Renal cortex interstitium (tissue), 11 donors: Measurements from ENCODE around the gene SLC9A4. TPM values are rescaled to one million over a fixed set of nuclear protein-coding genes. Genes with fewer than 3 reads are reported as not detected.

Experiments
- DNase-seq, 11 donors: peaks; one replicate each; pipeline ENCODE4 v3.0.0-alpha.2; 2013; ENCODE audit warnings: low read depth in 9 of 11, low spot score in 4 of 11; ENCODE audit errors: extremely low read depth in 1 of 11
- polyA plus RNA-seq, 3 donors: library from polyadenylated mRNA; unstranded; fragments of 120-200 nt; gene quantifications; one replicate each; pipeline ENCODE4 v1.2.1, GENCODE V29; 2013; ENCODE audit not compliant: insufficient read length in 3 of 3

Gene SLC9A4
- polyA plus RNA-seq, 3 donors, result 5.4 to 8.2 (median 5.9) TPM

DNA sequence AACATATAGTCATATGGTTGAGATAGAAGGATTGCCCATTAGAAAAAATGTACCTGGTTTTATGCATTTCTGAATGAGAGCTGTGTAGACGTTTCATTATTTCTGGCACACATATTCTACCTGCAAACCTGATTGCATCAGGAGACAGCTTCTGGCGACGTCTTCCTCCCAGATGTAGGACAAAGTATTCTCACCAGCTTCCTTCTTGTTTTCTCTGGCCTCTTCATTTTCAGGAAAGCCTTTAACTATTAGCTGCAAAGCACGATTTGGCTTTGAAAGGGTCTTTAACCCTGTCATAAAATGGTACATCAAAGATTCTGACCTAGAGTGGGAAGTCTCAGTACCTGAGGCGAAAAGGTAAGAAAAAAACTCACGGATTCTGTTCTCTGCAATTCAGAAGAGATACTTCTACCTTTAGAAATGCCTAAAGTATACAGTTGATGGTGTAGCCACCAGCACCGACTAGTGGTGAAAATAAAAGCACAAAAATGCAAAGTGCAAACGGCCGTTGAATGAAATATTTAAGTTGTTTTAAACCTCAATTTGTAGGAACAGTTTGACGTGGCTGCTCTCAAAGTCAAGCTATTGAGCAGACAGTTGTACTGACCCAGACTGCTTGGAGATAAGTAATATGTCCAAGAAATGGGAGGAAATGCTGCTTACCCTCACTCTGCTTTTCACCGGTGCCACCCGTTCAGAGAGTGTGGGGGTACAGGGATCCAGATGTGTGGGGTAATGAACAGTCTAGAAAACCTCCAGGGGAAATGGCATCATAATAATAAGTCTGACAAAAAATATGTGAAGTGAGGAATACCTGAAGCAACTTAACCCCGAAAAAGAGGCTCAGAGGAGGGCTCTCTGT, 29.8 kb upstream of the SLC9A4 start:
- peak in 7 of 11 donors; percentile 5 to 32 (median 17) for DNase-seq

DNA sequence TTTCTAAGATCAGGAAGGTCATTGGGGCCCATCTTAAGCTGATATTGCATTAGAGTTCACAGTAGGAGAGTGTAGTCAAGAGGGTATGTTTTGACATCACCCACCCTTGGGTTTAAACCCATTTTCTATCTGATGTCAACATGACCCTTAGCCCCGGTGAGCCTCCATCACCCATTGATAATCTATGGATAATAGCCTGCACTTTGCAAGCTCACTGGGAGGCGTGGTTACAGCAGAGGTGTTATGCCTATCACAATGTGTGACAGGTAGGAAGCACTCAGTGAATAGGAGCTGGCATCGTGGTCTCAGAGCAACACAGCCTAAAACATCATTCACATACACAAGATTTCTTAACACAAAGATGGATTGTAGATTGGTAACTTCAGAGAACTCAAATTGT, 28.8 kb upstream of the SLC9A4 start:
- DNase-seq, result no peak

DNA sequence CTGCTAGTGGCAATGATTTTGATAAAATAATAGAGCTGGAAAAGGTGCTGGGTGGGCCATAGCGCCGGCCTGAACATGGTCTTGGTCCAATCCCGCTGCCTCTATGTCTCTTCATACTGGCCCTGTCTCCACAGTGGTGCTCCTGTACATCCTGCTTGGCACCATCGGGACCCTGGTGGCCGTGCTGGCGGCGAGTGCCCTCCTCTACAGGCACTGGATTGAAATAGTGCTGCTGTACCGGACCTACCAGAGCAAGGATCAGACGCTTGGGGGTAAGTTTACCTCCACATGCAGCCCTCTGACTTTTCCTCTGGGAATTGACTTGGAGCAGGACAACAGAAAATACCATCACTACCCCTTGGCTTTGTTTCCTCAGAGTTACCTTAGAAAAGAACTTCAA, 26.1 kb upstream of the SLC9A4 start:
- no peak for DNase-seq

- DNase-seq, result peak in 5 of 11 donors; percentile 11 to 26 (median 18)
Measured at GRCh38 chr2:102449370-102449974, 23.6 kb upstream of the SLC9A4 start.

DNA sequence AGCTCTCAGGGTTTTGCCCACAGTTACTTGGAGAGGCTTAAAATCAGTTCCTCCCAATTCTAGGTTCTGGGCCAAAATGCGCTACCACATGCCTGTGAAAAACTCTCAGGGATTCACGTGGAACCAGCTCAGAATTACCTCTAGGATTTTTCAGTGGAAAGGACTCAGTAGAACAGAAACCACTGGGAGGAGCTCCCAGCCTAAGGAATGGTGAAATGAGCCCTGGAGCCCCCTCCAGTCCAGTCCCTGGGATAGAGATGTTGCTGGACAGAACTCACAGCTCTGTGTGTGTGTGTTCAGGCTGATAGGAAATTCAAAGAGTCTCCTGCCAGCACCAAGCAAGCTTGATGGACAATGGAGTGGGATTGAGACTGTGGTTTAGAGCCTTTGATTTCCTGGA, 21.1 kb upstream of the SLC9A4 start:
- no peak for DNase-seq

- DNase-seq, result no peak
Measured at GRCh38 chr2:102453501-102453900, 19.5 kb upstream of the SLC9A4 start.

GRCh38 chr2:102455061-102455670, 17.9 kb upstream of the SLC9A4 start:
- no peak for DNase-seq

DNA sequence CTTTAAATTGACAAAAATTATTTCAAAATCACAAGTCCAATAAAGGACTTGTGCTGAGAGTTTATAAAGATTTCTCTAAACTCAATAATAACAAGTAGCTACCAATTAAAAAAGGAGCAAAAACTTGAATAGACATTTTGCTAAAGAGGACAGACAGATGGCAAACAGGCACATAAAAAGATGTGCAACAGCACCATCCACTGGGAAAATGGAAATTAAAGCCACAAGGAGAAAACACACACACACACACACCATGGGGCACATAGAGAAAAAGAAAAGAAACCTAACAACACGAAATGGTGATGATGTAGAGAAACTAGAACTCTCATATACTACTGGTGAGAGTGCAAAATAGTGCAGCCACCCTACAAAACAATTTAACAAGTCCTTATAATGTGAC, 12.6 kb upstream of the SLC9A4 start:
- no peak for DNase-seq

GRCh38 chr2:102461188-102461587, 11.8 kb upstream of the SLC9A4 start:
- DNase-seq, result no peak

DNA sequence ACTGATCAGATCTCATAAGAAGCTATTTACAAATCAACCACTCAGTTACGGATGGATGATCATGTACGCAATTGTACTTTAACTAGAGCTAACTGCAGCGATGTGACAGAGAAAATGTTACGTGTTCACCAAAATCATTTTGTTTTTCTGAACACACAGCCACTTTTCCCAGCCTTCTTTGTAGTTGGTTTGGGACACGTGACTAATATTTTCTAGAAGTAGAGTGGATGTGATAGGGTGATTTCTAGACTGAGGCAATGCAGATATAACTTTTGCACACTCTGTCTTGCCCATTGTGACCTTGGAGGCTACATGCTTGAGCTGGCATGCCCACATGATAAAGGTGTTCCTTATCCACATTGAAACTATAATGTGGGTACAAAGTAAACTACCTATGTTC, 9.9 kb upstream of the SLC9A4 start:
- DNase-seq, result no peak

- DNase-seq, result no peak
Measured at GRCh38 chr2:102470168-102470567, 2.9 kb upstream of the SLC9A4 start.

DNA sequence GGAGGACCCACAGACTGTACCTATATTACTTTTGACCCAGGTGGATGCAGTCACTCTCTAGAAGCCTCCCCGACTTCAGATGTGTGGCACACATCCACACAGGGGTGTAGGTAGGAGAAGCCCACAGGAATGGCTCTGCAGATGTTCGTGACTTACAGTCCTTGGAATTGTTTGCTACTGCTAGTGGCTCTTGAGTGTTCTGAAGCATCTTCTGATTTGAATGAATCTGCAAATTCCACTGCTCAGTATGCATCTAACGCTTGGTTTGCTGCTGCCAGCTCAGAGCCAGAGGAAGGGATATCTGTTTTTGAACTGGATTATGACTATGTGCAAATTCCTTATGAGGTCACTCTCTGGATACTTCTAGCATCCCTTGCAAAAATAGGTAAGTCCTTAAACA, 605 bp downstream of the SLC9A4 start:
- no peak for DNase-seq

DNA sequence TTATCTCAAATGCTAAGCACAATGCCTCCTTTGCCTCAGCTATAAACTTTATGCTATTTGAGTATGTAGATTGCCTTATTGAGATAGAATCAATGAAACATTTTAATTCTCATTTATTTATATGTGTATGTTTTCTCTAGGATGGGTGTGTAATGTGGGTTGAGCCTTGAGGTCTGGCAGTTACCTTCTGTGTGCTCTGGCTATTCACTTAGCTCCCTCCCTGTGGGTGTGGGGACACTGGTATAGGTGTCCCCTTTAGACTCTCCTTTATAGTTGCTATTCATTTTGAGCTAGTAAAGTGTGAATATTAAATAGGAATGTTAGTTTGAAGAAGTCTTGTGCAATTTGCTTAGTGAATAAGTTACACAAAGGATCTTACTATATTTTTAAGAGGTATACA, 1.8 kb downstream of the SLC9A4 start:
- DNase-seq, result no peak

DNA sequence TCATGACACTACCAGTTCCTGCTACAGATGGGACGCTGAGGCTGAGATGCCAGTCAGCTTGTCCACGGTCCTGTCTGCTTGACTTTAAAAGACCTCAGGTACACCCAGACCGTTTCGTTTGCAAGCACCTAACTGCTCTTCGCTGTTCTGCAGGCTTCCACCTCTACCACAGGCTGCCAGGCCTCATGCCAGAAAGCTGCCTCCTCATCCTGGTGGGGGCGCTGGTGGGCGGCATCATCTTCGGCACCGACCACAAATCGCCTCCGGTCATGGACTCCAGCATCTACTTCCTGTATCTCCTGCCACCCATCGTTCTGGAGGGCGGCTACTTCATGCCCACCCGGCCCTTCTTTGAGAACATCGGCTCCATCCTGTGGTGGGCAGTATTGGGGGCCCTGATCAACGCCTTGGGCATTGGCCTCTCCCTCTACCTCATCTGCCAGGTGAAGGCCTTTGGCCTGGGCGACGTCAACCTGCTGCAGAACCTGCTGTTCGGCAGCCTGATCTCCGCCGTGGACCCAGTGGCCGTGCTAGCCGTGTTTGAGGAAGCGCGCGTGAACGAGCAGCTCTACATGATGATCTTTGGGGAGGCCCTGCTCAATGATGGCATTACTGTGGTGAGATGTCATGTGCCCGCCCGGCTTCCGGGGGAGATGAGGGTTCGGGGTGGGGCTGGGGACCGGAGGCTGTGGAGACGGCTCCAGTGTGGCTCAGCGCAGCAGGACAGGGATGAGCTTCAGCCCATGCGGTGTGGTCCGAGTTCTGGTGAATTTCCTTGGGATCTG, 5.9 kb downstream of the SLC9A4 start:
- no peak for DNase-seq

GRCh38 chr2:102480285-102481195, 7.5 kb downstream of the SLC9A4 start:
- no peak for DNase-seq

GRCh38 chr2:102481931-102482330, 8.9 kb downstream of the SLC9A4 start:
- no peak for DNase-seq

- no peak for DNase-seq
Measured at GRCh38 chr2:102483086-102483485, 10.1 kb downstream of the SLC9A4 start.

DNA sequence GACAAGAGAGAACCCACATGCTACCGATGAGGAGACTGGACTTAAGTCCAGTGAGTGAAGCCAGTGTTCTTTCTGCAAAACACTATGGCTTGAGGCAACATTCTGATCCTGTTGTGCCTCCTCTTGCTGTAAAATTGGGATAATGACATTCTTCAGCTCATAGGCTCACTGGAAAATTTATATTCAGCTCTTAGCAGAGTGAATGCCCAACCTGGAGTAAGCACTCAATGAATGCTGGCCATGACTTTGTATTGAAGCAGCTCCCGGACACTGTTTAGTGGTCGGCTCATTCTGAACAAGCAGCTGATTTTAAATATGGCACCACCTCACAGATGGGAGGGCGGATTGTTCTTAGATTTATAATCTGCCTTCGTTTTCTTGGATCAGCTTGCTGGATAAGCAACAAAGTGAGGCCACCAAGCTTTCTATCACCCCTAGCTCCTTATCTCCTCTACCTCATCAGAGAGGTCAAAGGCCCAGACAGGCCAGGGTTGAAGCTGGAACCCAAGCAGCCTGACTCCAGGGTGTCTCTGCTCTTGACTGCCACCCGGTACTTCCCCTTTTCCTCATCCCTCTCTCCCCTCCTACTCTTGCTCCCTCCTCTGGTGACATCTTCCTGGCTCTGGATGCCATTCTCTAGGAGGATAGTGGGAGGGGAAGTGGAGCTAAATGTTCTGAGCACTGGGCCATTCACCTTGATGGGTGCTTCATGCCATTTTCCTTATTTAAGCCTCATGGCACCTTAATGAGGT, 11.5 kb downstream of the SLC9A4 start:
- DNase-seq, result no peak
